Gastrocnemius medialis (tissue), 4 donors: Measurements from ENCODE around the gene PADI4.

ENCODE experiments used
- POLR2A ChIP-seq, 2 donors: fragments of 450-650 bp; IDR thresholded peaks; one replicate each; pipeline ENCODE4 v1.6.1; 2017; ENCODE audit warnings: antibody characterized with exemption in 2 of 2, mild to moderate bottlenecking in 2 of 2, moderate library complexity in 2 of 2
- TF ChIP-seq, protein P1 (sequence below), 5 experiments: fragments of 450-650 bp in 3 of 5; fragments of 200-600 bp in 2 of 5; sonication (generic) in 2 of 5; IDR thresholded peaks in 4 of 5; conservative IDR thresholded peaks in 1 of 5; 1 replicate in 4 of 5; 2 replicates in 1 of 5; pipeline ENCODE4 v1.5.1; 2016 to 2019; ENCODE audit warnings: antibody characterized with exemption in 5 of 5, mild to moderate bottlenecking in 3 of 5, moderate library complexity in 3 of 5

DNA sequence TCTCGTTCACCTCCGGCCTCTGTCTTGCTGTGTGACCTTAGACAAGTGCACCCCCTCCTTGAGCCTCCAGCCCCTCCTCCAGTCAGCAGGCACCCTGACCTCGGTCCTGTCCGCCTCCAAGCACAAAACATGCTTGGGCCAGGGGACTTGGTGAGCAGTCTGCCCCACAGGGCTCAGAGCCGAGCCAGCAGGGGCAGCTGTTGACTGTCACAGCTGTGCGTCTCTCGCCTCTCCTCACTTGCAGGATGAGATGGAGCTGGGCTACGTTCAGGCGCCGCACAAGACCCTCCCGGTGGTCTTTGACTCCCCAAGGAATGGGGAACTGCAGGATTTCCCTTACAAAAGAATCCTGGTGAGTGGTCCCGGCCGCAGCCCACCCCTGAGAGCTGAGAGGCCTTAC, 34.9 kb upstream of the PADI4 start:
- TF ChIP-seq POLR2A (IDR thresholded peaks at IDR 0.05), result no peak
- TF ChIP-seq, protein P1, sequence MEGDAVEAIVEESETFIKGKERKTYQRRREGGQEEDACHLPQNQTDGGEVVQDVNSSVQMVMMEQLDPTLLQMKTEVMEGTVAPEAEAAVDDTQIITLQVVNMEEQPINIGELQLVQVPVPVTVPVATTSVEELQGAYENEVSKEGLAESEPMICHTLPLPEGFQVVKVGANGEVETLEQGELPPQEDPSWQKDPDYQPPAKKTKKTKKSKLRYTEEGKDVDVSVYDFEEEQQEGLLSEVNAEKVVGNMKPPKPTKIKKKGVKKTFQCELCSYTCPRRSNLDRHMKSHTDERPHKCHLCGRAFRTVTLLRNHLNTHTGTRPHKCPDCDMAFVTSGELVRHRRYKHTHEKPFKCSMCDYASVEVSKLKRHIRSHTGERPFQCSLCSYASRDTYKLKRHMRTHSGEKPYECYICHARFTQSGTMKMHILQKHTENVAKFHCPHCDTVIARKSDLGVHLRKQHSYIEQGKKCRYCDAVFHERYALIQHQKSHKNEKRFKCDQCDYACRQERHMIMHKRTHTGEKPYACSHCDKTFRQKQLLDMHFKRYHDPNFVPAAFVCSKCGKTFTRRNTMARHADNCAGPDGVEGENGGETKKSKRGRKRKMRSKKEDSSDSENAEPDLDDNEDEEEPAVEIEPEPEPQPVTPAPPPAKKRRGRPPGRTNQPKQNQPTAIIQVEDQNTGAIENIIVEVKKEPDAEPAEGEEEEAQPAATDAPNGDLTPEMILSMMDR (IDR thresholded peaks at IDR 0.05 in 4 of 5, conservative IDR thresholded peaks at IDR 0.05 in 1 of 5), result no peak
